ENCODE results near the gene ZIC3. TPM values are rescaled to one million over a fixed set of nuclear protein-coding genes. Genes with fewer than 3 reads are reported as not detected.

ZIC3 gene
- polyA plus RNA-seq, 3 donors, result not detected

- Histone ChIP-seq H3K79me2 (ENCODE audit: insufficient read depth, low read length) (no peaks in the 10 kb centered on the region), H3K9ac (ENCODE audit: insufficient read depth, low read length, poor library complexity, severe bottlenecking) (no peak overlapping the region), H2AFZ (ENCODE audit: insufficient read depth, low read depth, low read length, poor library complexity, severe bottlenecking) (peak overlapping the region; percentile 68), H3K27me3 (ENCODE audit: control insufficient read depth in 2 of 2, insufficient read depth in 2 of 2, low read length in 2 of 2) (peaks cover 48 to 96% of the 10 kb centered on the region in 2 donors), H3K36me3 (replicated peaks in 1 of 2; ENCODE audit: control insufficient read depth in 1 of 2, insufficient read depth in 2 of 2, low read length in 2 of 2) (no peaks in the 10 kb centered on the region), H4K20me1 (ENCODE audit: insufficient read depth, low read length) (no peaks in the 10 kb centered on the region), H3K4me1 (ENCODE audit: control insufficient read depth in 1 of 2, insufficient read depth in 2 of 2, low read length in 2 of 2) (peaks cover 8 to 14% of the 10 kb centered on the region in 2 donors), H3K4me3 (replicated peaks in 1 of 3; ENCODE audit: low read depth in 2 of 3, low read length in 3 of 3) (peak overlapping the region; percentile 11 to 60 (median 31)), H3K4me2 (replicated peaks; ENCODE audit: extremely low read depth, low read length, poor library complexity, severe bottlenecking) (peak overlapping the region; percentile 66), H3K9me3 (replicated peaks in 1 of 2; ENCODE audit: control insufficient read depth in 1 of 2, insufficient read depth in 1 of 2, low read length in 2 of 2) (peaks cover 11 to 50% of the 10 kb centered on the region in 2 donors), H3K27ac (ENCODE audit: low read depth in 1 of 2, low read length in 2 of 2) (no peak overlapping the region)
- peak overlapping the region in 1 of 7 donors; percentile 12 for H3K27ac Mint-ChIP-seq
- H3K9me3 Mint-ChIP-seq, result peaks cover 7 to 66% (median 42%) of the 10 kb centered on the region in 7 donors
- H3K4me3 Mint-ChIP-seq, result peak overlapping the region; percentile 68 to 85
- WGBS (ENCODE audit: insufficient coverage), result 1% methylated on average over 36 of the region's 54 CpGs
- TF ChIP-seq CTCF (IDR thresholded peaks at IDR 0.05), result no peak
- H3K4me1 Mint-ChIP-seq, result peaks cover 17% of the 10 kb centered on the region
- no peak for DNase-seq
- H3K36me3 Mint-ChIP-seq, result peaks cover 3 to 7% of the 10 kb centered on the region in 2 donors
- intact Hi-C loops (cut with micrococcal nuclease), result no loop called here
- H3K27me3 Mint-ChIP-seq (ENCODE audit: low read depth in 3 of 3), result peaks cover 73 to 92% (median 84%) of the 10 kb centered on the region in 3 donors
These were observed 516 bp upstream of the ZIC3 start for GRCh38 chrX:137565318-137565904.

GRCh38 chrX:137566746-137567679 lies 1.1 kb downstream of the ZIC3 start:
- peak overlapping the region; percentile 66 for H3K4me2 ChIP-seq (replicated peaks; ENCODE audit: extremely low read depth, low read length, poor library complexity, severe bottlenecking)
- no peaks in the 10 kb centered on the region for H3K79me2 ChIP-seq (ENCODE audit: insufficient read depth, low read length)
- 2% methylated on average over 63 of the region's 82 CpGs for WGBS (ENCODE audit: insufficient coverage)
- H3K27me3 ChIP-seq (ENCODE audit: control insufficient read depth in 2 of 2, insufficient read depth in 2 of 2, low read length in 2 of 2), result peaks cover 45 to 96% of the 10 kb centered on the region in 2 donors
- peaks cover 8 to 14% of the 10 kb centered on the region in 2 donors for H3K4me1 ChIP-seq (ENCODE audit: control insufficient read depth in 1 of 2, insufficient read depth in 2 of 2, low read length in 2 of 2)
- H3K4me3 ChIP-seq (replicated peaks in 1 of 3; ENCODE audit: low read depth in 2 of 3, low read length in 3 of 3), result peak overlapping the region in 1 of 3 experiments; percentile 60
- Mint-ChIP-seq H3K27me3 (ENCODE audit: low read depth in 3 of 3) (peaks cover 68 to 93% (median 90%) of the 10 kb centered on the region in 3 donors), H3K36me3 (peaks cover 3 to 7% of the 10 kb centered on the region in 2 donors), H3K27ac (no peak overlapping the region), H3K9me3 (peaks cover 7 to 66% (median 42%) of the 10 kb centered on the region in 7 donors), H3K4me1 (peaks cover 17% of the 10 kb centered on the region), H3K4me3 (peak overlapping the region in 1 of 2 donors; percentile 81)
- no peak overlapping the region for H2AFZ ChIP-seq (ENCODE audit: insufficient read depth, low read depth, low read length, poor library complexity, severe bottlenecking)
- H4K20me1 ChIP-seq (ENCODE audit: insufficient read depth, low read length), result no peaks in the 10 kb centered on the region
- H3K36me3 ChIP-seq (replicated peaks in 1 of 2; ENCODE audit: control insufficient read depth in 1 of 2, insufficient read depth in 2 of 2, low read length in 2 of 2), result no peaks in the 10 kb centered on the region
- peaks cover 11 to 50% of the 10 kb centered on the region in 2 donors for H3K9me3 ChIP-seq (replicated peaks in 1 of 2; ENCODE audit: control insufficient read depth in 1 of 2, insufficient read depth in 1 of 2, low read length in 2 of 2)
- DNase-seq, result no peak
- no peak overlapping the region for H3K9ac ChIP-seq (ENCODE audit: insufficient read depth, low read length, poor library complexity, severe bottlenecking)
- intact Hi-C loops (cut with micrococcal nuclease), result no loop called here
- H3K27ac ChIP-seq (ENCODE audit: low read depth in 1 of 2, low read length in 2 of 2), result no peak overlapping the region
- no peak for TF ChIP-seq CTCF (IDR thresholded peaks at IDR 0.05)

All from CD14-positive monocyte (primary cell).